Ishikawa (cell line): Measurements from ENCODE around the gene TMEM63A.

Experiments
- CEBPB ChIP-seq: IDR thresholded peaks from 2 replicates; pipeline ENCODE4 v1.6.1; 2012
- CREB1 ChIP-seq: IDR thresholded peaks from 2 replicates; pipeline ENCODE4 v1.6.1; 2012; ENCODE audit warnings: low read depth
- EGR1 ChIP-seq: IDR thresholded peaks from 2 replicates; pipeline ENCODE4 v1.6.1; 2012
- EP300 ChIP-seq: IDR thresholded peaks from 2 replicates; pipeline ENCODE4 v1.6.1; 2012; ENCODE audit warnings: borderline replicate concordance
- FOXM1 ChIP-seq: IDR thresholded peaks from 2 replicates; pipeline ENCODE4 v1.6.1; 2012; ENCODE audit warnings: low read depth, borderline replicate concordance
- MAX ChIP-seq: IDR thresholded peaks from 2 replicates; pipeline ENCODE4 v1.6.1; 2012
- NFIC ChIP-seq: IDR thresholded peaks from 2 replicates; pipeline ENCODE4 v1.6.1; 2012
- RAD21 ChIP-seq: IDR thresholded peaks from 2 replicates; pipeline ENCODE4 v1.6.1; 2012; ENCODE audit warnings: low read depth
- TAF1 ChIP-seq: IDR thresholded peaks from 2 replicates; pipeline ENCODE4 v1.6.1; 2012; ENCODE audit warnings: low read depth, mild to moderate bottlenecking
- TCF12 ChIP-seq: IDR thresholded peaks from 2 replicates; pipeline ENCODE4 v1.6.1; 2012; ENCODE audit warnings: low read depth
- TEAD4 ChIP-seq: IDR thresholded peaks from 2 replicates; pipeline ENCODE4 v1.6.1; 2012
- YY1 ChIP-seq: IDR thresholded peaks from 2 replicates; pipeline ENCODE4 v1.6.1; 2012; ENCODE audit warnings: low read depth
- ZBTB7A ChIP-seq: IDR thresholded peaks from 2 replicates; pipeline ENCODE4 v1.6.1; 2012; ENCODE audit warnings: low read depth
- TF ChIP-seq, protein P1 (sequence below): IDR thresholded peaks from 2 replicates; pipeline ENCODE4 v1.6.1; 2012; ENCODE audit warnings: low read depth, mild to moderate bottlenecking
- TF ChIP-seq, protein P2 (sequence below): IDR thresholded peaks from 2 replicates; pipeline ENCODE4 v1.6.1; 2012

TMEM63A gene

GRCh38 chr1:225859151-225859550 is 23.0 kb downstream of the TMEM63A start:
- TF ChIP-seq MAX (no peak), EGR1 (no peak), FOXM1 (no peak), CREB1 (no peak), ZBTB7A (no peak), YY1 (no peak), TEAD4 (no peak), TAF1 (no peak), EP300 (no peak), CEBPB (no peak), TCF12 (no peak), RAD21 (no peak), NFIC (no peak)
- TF ChIP-seq, protein P1, sequence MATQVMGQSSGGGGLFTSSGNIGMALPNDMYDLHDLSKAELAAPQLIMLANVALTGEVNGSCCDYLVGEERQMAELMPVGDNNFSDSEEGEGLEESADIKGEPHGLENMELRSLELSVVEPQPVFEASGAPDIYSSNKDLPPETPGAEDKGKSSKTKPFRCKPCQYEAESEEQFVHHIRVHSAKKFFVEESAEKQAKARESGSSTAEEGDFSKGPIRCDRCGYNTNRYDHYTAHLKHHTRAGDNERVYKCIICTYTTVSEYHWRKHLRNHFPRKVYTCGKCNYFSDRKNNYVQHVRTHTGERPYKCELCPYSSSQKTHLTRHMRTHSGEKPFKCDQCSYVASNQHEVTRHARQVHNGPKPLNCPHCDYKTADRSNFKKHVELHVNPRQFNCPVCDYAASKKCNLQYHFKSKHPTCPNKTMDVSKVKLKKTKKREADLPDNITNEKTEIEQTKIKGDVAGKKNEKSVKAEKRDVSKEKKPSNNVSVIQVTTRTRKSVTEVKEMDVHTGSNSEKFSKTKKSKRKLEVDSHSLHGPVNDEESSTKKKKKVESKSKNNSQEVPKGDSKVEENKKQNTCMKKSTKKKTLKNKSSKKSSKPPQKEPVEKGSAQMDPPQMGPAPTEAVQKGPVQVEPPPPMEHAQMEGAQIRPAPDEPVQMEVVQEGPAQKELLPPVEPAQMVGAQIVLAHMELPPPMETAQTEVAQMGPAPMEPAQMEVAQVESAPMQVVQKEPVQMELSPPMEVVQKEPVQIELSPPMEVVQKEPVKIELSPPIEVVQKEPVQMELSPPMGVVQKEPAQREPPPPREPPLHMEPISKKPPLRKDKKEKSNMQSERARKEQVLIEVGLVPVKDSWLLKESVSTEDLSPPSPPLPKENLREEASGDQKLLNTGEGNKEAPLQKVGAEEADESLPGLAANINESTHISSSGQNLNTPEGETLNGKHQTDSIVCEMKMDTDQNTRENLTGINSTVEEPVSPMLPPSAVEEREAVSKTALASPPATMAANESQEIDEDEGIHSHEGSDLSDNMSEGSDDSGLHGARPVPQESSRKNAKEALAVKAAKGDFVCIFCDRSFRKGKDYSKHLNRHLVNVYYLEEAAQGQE = no peak
- TF ChIP-seq, protein P2, sequence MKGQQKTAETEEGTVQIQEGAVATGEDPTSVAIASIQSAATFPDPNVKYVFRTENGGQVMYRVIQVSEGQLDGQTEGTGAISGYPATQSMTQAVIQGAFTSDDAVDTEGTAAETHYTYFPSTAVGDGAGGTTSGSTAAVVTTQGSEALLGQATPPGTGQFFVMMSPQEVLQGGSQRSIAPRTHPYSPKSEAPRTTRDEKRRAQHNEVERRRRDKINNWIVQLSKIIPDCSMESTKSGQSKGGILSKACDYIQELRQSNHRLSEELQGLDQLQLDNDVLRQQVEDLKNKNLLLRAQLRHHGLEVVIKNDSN = no peak

DNA sequence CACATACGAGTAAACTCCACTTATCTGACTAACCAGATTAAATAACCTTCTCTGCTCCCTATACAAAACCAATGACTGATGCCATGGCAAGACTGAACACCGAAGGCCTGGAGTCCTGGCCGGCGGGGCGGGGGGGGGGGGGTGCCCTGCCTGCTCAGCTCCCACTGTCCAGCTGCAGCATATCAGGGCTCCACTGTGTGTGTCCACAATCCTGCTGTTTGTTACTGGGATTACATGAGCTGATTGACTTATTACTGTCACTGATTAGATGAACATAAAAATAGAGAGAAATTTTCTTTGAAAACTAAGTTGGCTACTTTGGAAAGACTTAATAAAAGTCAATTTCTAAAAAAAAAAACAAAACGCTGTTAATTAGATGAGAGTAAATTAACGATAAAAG is 24.9 kb downstream of the TMEM63A start:
- TF ChIP-seq TEAD4 (no peak), NFIC (no peak), CREB1 (no peak), TCF12 (no peak), EGR1 (no peak)
- TF ChIP-seq, protein P1 = no peak

GRCh38 chr1:225855503-225856300 is 26.5 kb downstream of the TMEM63A start:
- TF ChIP-seq TAF1 (no peak), TCF12 (no peak), EGR1 (no peak), NFIC (no peak), CREB1 (no peak), RAD21 (no peak), FOXM1 (no peak), MAX (no peak), EP300 (no peak), CEBPB (no peak), YY1 (no peak), ZBTB7A (no peak), TEAD4 (no peak)
- TF ChIP-seq, protein P1 = no peak
- TF ChIP-seq, protein P2 = no peak

DNA sequence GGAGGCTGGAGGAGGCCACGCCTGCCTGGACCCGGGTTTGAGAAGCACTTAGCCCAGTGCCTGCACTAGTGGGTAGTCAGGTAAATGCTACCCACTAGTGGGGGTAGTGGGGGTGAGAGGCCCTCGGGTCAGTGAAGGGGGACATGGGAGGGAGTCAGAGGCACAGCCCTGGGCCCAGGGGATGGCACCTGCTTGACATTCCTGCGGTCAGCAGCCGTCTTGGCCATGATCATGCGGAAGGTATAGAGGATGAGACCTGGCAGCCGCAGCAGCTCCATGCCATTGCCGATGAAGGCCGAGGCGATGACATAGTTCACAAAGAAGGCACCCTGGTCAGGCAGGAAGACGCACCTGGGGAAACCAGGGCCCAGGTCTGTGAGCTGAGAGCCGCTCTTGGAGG is 28.7 kb downstream of the TMEM63A start:
- TF ChIP-seq CREB1 = no peak
- TF ChIP-seq, protein P2 = no peak
- no peak for TF ChIP-seq YY1
